HepG2 (cell line): ENCODE measurements around the gene RABGGTA. TPM values are rescaled to one million over a fixed set of nuclear protein-coding genes. Genes with fewer than 3 reads are reported as not detected.

Experiments
- CBX1 ChIP-seq: IDR thresholded peaks from one replicate; pipeline ENCODE4 v1.6.1; 2016; ENCODE audit warnings: antibody characterized with exemption, low read depth
- CHCHD3 ChIP-seq: sonication (generic); formaldehyde crosslinking; IDR thresholded peaks from 2 replicates; pipeline ENCODE4 v1.8.0; 2022; ENCODE audit warnings: mild to moderate bottlenecking, missing genetic modification reagents, moderate library complexity
- ELF1 ChIP-seq: sonication (generic); formaldehyde crosslinking; IDR thresholded peaks from 2 replicates; pipeline ENCODE4 v1.4.0; 2020; ENCODE audit warnings: missing genetic modification reagents
- HNF4A ChIP-seq: sonication (generic); formaldehyde crosslinking; IDR thresholded peaks from 2 replicates; pipeline ENCODE4 v1.4.0; 2020; ENCODE audit warnings: missing genetic modification reagents
- HNF4G ChIP-seq, 2 experiments: sonication (generic) in 1 of 2; formaldehyde crosslinking in 1 of 2; IDR thresholded peaks; 2 replicates each; pipeline versions ENCODE4 v1.4.0 to v1.6.1; 2011 to 2020; ENCODE audit warnings: borderline replicate concordance in 2 of 2, low read depth in 2 of 2, mild to moderate bottlenecking in 2 of 2, low read length in 1 of 2, missing genetic modification reagents in 1 of 2, moderate library complexity in 1 of 2
- HNRNPLL ChIP-seq: fragments of 200-400 bp; formaldehyde crosslinking; IDR thresholded peaks from 2 replicates; pipeline ENCODE4 v1.6.1; 2017; ENCODE audit warnings: mild to moderate bottlenecking, low read depth, low read length; ENCODE audit not compliant: poor library complexity, severe bottlenecking
- IRF2 ChIP-seq: IDR thresholded peaks from 2 replicates; pipeline ENCODE4 v1.6.1; 2018; ENCODE audit warnings: missing genetic modification reagents, missing compliant biosample characterization
- MNT ChIP-seq: fragments of 450-650 bp; IDR thresholded peaks from 2 replicates; pipeline ENCODE4 v1.6.1; 2016
- MTERF4 ChIP-seq: sonication (generic); formaldehyde crosslinking; IDR thresholded peaks from 2 replicates; pipeline ENCODE4 v1.8.0; 2023; ENCODE audit warnings: mild to moderate bottlenecking, missing genetic modification reagents
- REXO4 ChIP-seq: sonication (generic); formaldehyde crosslinking; IDR thresholded peaks from 2 replicates; pipeline ENCODE4 v1.8.0; 2022; ENCODE audit warnings: missing genetic modification reagents, mild to moderate bottlenecking, borderline replicate concordance
- SIX4 ChIP-seq: sonication (generic); formaldehyde crosslinking; IDR thresholded peaks from 2 replicates; pipeline ENCODE4 v1.4.0; 2020; ENCODE audit warnings: missing genetic modification reagents
- SYNCRIP ChIP-seq: fragments of 200-400 bp; formaldehyde crosslinking; IDR thresholded peaks from 2 replicates; pipeline ENCODE4 v1.6.1; 2018; ENCODE audit warnings: mild to moderate bottlenecking, low read depth, low read length; ENCODE audit not compliant: insufficient read depth
- TCF7L2 ChIP-seq: IDR thresholded peaks from 2 replicates; pipeline ENCODE4 v1.6.1; 2011; ENCODE audit warnings: mild to moderate bottlenecking, low read depth, low read length, moderate library complexity
- TP53 ChIP-seq: sonication (generic); formaldehyde crosslinking; conservative IDR thresholded peaks from 2 replicates; pipeline ENCODE4 v1.4.0; 2020; ENCODE audit warnings: missing genetic modification reagents
- ZNF160 ChIP-seq: sonication (generic); formaldehyde crosslinking; IDR thresholded peaks from 2 replicates; pipeline ENCODE4 v1.8.0; 2022; ENCODE audit warnings: mild to moderate bottlenecking, inconsistent platforms, missing genetic modification reagents
- ZNF3 ChIP-seq: IDR thresholded peaks from 2 replicates; pipeline ENCODE4 v1.7.0; 2017; ENCODE audit warnings: inconsistent platforms
- ZNF33B ChIP-seq: sonication (generic); formaldehyde crosslinking; IDR thresholded peaks from 2 replicates; pipeline ENCODE4 v1.5.1; 2020; ENCODE audit warnings: mild to moderate bottlenecking, missing genetic modification reagents
- ZNF570 ChIP-seq: sonication (generic); formaldehyde crosslinking; IDR thresholded peaks from 2 replicates; pipeline ENCODE4 v1.4.0; 2020; ENCODE audit warnings: mild to moderate bottlenecking, missing genetic modification reagents, borderline replicate concordance
- ZNF878 ChIP-seq: sonication (generic); formaldehyde crosslinking; IDR thresholded peaks from 2 replicates; pipeline ENCODE4 v1.8.1; 2023; ENCODE audit warnings: mild to moderate bottlenecking, missing genetic modification reagents, moderate library complexity
- ZSCAN22 ChIP-seq: sonication (generic); formaldehyde crosslinking; IDR thresholded peaks from 2 replicates; pipeline ENCODE4 v1.4.0; 2020; ENCODE audit warnings: mild to moderate bottlenecking, missing genetic modification reagents
- polyA plus RNA-seq, 8 experiments: library from polyadenylated mRNA; depleted of rRNA in 3 of 8; stranded (reverse) in 7 of 8; unstranded in 1 of 8; fragments of >200 nt; fragmentation: Illumina TruSeq in 4 of 8; extraction: Trizol in 4 of 8; gene quantifications; 2 replicates each; pipeline versions ENCODE4 v1.2.1 to v1.2.3, GENCODE V29; 2011 to 2016; ENCODE audit warnings: low read depth in 4 of 8, missing spikeins in 1 of 8, mixed read lengths in 1 of 8; ENCODE audit not compliant: insufficient read depth in 1 of 8
- total RNA-seq, 5 experiments: library from RNA; depleted of rRNA; stranded (reverse); fragments of >200 nt; fragmentation: Illumina TruSeq; extraction: Trizol; gene quantifications; 2 replicates each; pipeline ENCODE4 v1.2.3, GENCODE V29; 2016; ENCODE audit warnings: low read depth in 1 of 5
- TF ChIP-seq, protein P1 (sequence below): sonication (generic); formaldehyde crosslinking; IDR thresholded peaks from 2 replicates; pipeline ENCODE4 v1.5.0; 2020; ENCODE audit warnings: mild to moderate bottlenecking, missing genetic modification reagents
- TF ChIP-seq, protein P2 (sequence below): IDR thresholded peaks from 2 replicates; pipeline ENCODE4 v1.6.1; 2016; ENCODE audit warnings: low read depth, control low read depth
- TF ChIP-seq, protein P3 (sequence below): sonication (generic); formaldehyde crosslinking; IDR thresholded peaks from 2 replicates; pipeline ENCODE4 v1.5.1; 2020; ENCODE audit warnings: missing genetic modification reagents, mild to moderate bottlenecking, borderline replicate concordance

RABGGTA gene
- total and polyA plus RNA-seq, 2 of the 13 experiments (the other 11 are each of a cell fraction or from before 2014, with no cell fraction given), result 57.9 to 90.8 TPM

- TF ChIP-seq ZSCAN22 (CRISPR knock-in tag) (peak; percentile 90), CHCHD3 (CRISPR knock-in tag) (peak; percentile 93; the same call in 1 of the 2 replicates), TCF7L2 (no peak), ZNF3 (CRISPR knock-in tag) (no peak), SYNCRIP (no peak), TP53 (CRISPR knock-in tag) (peak; percentile 95), HNF4A (peak; percentile 46), HNRNPLL (peak; percentile 92), ELF1 (CRISPR knock-in tag) (peak; percentile 81), IRF2 (peak; percentile 57; the same call in 1 of the 2 replicates), CBX1 (no peak), ZNF33B (CRISPR knock-in tag) (peak; percentile 99), ZNF160 (peak; percentile 98), SIX4 (CRISPR knock-in tag) (peak; percentile 75; the same call in 1 of the 2 replicates), MTERF4 (peak; percentile 99), REXO4 (CRISPR knock-in tag) (peak; percentile 97), ZNF878 (CRISPR knock-in tag) (no peak), ZNF570 (CRISPR knock-in tag) (no peak; the same call in 1 of the 2 replicates), MNT (peak; percentile 30; the same call in 1 of the 2 replicates), HNF4G (IDR thresholded peaks at IDR 0.05; ENCODE audit: borderline replicate concordance, low read depth, low read length) (peak; percentile 10; the same call in 1 of the 2 replicates), HNF4G (CRISPR knock-in tag; IDR thresholded peaks at IDR 0.05; ENCODE audit: borderline replicate concordance, low read depth) (peak; percentile 78; the same call in 1 of the 2 replicates)
- TF ChIP-seq, protein P1, sequence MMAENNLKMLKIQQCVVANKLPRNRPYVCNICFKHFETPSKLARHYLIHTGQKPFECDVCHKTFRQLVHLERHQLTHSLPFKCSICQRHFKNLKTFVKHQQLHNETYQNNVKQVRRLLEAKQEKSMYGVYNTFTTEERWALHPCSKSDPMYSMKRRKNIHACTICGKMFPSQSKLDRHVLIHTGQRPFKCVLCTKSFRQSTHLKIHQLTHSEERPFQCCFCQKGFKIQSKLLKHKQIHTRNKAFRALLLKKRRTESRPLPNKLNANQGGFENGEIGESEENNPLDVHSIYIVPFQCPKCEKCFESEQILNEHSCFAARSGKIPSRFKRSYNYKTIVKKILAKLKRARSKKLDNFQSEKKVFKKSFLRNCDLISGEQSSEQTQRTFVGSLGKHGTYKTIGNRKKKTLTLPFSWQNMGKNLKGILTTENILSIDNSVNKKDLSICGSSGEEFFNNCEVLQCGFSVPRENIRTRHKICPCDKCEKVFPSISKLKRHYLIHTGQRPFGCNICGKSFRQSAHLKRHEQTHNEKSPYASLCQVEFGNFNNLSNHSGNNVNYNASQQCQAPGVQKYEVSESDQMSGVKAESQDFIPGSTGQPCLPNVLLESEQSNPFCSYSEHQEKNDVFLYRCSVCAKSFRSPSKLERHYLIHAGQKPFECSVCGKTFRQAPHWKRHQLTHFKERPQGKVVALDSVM (CRISPR knock-in tag), result no peak
- TF ChIP-seq, protein P2, sequence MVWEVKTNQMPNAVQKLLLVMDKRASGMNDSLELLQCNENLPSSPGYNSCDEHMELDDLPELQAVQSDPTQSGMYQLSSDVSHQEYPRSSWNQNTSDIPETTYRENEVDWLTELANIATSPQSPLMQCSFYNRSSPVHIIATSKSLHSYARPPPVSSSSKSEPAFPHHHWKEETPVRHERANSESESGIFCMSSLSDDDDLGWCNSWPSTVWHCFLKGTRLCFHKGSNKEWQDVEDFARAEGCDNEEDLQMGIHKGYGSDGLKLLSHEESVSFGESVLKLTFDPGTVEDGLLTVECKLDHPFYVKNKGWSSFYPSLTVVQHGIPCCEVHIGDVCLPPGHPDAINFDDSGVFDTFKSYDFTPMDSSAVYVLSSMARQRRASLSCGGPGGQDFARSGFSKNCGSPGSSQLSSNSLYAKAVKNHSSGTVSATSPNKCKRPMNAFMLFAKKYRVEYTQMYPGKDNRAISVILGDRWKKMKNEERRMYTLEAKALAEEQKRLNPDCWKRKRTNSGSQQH (CRISPR knock-in tag), result peak; percentile 96
- TF ChIP-seq, protein P3, sequence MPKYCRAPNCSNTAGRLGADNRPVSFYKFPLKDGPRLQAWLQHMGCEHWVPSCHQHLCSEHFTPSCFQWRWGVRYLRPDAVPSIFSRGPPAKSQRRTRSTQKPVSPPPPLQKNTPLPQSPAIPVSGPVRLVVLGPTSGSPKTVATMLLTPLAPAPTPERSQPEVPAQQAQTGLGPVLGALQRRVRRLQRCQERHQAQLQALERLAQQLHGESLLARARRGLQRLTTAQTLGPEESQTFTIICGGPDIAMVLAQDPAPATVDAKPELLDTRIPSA, result no peak
Measured at GRCh38 chr14:24315807-24316596, 44.6 kb upstream of the RABGGTA start (continued).
